Measurements from ENCODE around the gene METTL13. TPM values are rescaled to one million over a fixed set of nuclear protein-coding genes. Genes with fewer than 3 reads are reported as not detected.

Gene METTL13
- total and polyA plus RNA-seq, 9 of the 15 experiments (the other 6 are each of a cell fraction or from before 2014, with no cell fraction given): 18.9 to 78.9 (median 54.9) TPM

- no peak for TF ChIP-seq MCM5 (IDR thresholded peaks at IDR 0.05; ENCODE audit: low read depth)
- TF ChIP-seq SMARCE1 (IDR thresholded peaks at IDR 0.05): peak; percentile 18; the same call in 1 of the 2 replicates
Measured at GRCh38 chr1:171743081-171743870, 38.2 kb upstream of the METTL13 start (continued).

- CTCF ChIA-PET (ENCODE audit: low intra/inter-chr PET ratio): no interaction called here
- Histone ChIP-seq H3K27me3 (ENCODE audit: control insufficient read depth in 2 of 2, insufficient read depth in 2 of 2, low read length in 2 of 2) (no peaks in the 10 kb centered on the region), H3K9me3 (replicated peaks; ENCODE audit: control insufficient read depth, insufficient read depth, low read depth, low read length) (no peaks in the 10 kb centered on the region), H3K9ac (ENCODE audit: insufficient read depth in 1 of 2, low read depth in 2 of 2, low read length in 2 of 2) (no peak overlapping the region), H2AFZ (ENCODE audit: low read depth, low read length) (no peak overlapping the region), H3K4me1 (replicated peaks in 1 of 2; ENCODE audit: control insufficient read depth in 2 of 2, insufficient read depth in 2 of 2, low read length in 2 of 2) (peaks cover 12 to 20% of the 10 kb centered on the region in 2 experiments; a peak in 4 of 5 replicates), H3K79me2 (ENCODE audit: control insufficient read depth, insufficient read depth, low read length) (peaks cover 28% of the 10 kb centered on the region), H3K27ac (ENCODE audit: extremely low read depth, low read depth, low read length) (no peak overlapping the region), H4K20me1 (replicated peaks; ENCODE audit: control insufficient read depth, insufficient read depth, low read length) (no peaks in the 10 kb centered on the region), H3K4me3 (no peak overlapping the region), H3K4me2 (ENCODE audit: insufficient read depth, low read length) (no peak overlapping the region), H3K9me1 (ENCODE audit: control insufficient read depth, insufficient read depth, low read length) (no peaks in the 10 kb centered on the region), H3K36me3 (ENCODE audit: control insufficient read depth, insufficient read depth, low read length) (no peaks in the 10 kb centered on the region)
- ATAC-seq (no peak), DNase-seq (ENCODE audit: extremely low read depth in 1 of 4, low spot score in 3 of 4) (no peak), FAIRE-seq (no peak)
- in situ Hi-C loops (cut with MboI) (no loop called here), intact Hi-C loops (cut with micrococcal nuclease) (loop anchor here (10.0 kb wide), 1 partner anchor 260 kb away; the partner anchor contains the start of gene PRRC2C)
- no TSS peak for BruUV-seq (replicated peaks)
- POLR2A ChIA-PET: interaction anchor here (4.6 kb wide), 1 partner anchor 14 kb away, joined by 31 read pairs; no protein-coding TSS in a partner anchor
- WGBS (ENCODE audit: insufficient coverage, low coverage, missing lambda C conversion rate): 87% methylated on average over 8 of the region's 8 CpGs
- TF ChIP-seq ZNF79 (CRISPR knock-in tag; IDR thresholded peaks at IDR 0.05; ENCODE audit: low read depth) (no peak), ZNF354B (CRISPR knock-in tag; IDR thresholded peaks at IDR 0.05) (no peak), NCOA1 (IDR thresholded peaks at IDR 0.05; ENCODE audit: low read depth) (no peak), ZNF217 (CRISPR knock-in tag; IDR thresholded peaks at IDR 0.05) (no peak), FOXP4 (CRISPR knock-in tag; IDR thresholded peaks at IDR 0.05; ENCODE audit: borderline replicate concordance) (no peak), ZNF12 (CRISPR knock-in tag; IDR thresholded peaks at IDR 0.05) (no peak), SRSF1 (IDR thresholded peaks at IDR 0.05; ENCODE audit: low read depth, low read length) (no peak), SMARCA5 (IDR thresholded peaks at IDR 0.05) (no peak), ZNF695 (CRISPR knock-in tag; IDR thresholded peaks at IDR 0.05) (no peak), ETV5 (CRISPR knock-in tag; IDR thresholded peaks at IDR 0.05; ENCODE audit: low read depth) (no peak), NCOA4 (IDR thresholded peaks at IDR 0.05; ENCODE audit: partially characterized antibody) (no peak), POLR3A (IDR thresholded peaks at IDR 0.05; ENCODE audit: borderline replicate concordance, extremely low read depth, insufficient read depth, insufficient read length) (no peak)
Measured at GRCh38 chr1:171744986-171745385, 36.5 kb upstream of the METTL13 start.
